ENCODE results near the gene HAUS8. TPM values are rescaled to one million over a fixed set of nuclear protein-coding genes. Genes with fewer than 3 reads are reported as not detected.

Gene HAUS8
- total RNA-seq, 1 donor from 2014 or later = 18.8 TPM

DNA sequence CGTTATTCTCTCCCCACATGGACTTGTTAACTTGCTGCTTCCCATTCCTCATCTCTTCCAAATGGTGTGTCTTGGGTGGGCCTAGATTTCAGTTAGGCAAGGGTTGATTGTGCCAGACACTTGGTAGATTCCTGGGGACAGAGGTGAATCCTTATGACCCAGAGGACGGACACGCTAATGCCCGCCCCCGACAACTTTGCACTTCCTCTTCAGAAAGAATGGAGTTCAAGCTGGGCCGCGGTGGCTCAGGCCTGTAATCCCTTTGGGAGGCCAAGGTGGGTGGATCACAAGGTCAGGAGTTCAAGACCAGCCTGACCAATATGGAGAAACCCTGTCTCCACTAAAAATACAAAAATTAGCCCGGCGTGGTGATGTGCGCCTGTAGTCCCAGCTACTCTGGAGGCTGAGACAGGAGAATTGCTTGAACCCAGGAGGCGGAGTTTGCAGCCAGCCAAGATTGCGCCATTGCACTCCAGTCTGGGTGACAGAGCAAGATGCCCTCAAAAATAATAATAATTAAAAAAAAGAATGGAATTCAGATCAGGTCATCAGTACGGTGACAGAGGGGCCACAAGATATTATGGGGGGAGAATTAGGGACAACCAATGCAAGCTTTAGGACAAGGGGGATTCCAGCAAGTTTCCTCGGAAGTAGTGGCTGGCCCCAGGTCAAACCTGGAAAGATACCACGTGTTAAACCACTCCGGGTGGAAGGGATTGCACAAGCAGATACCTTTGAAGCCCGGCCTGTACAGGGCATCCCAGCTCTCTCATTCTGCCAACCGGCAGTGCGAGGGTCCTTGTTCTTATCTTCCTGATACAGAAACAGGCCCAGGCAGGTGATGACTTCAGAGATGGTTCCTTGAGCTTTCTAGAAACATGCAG lies 3.0 kb upstream of the HAUS8 start:
- H3K4me3 Mint-ChIP-seq = peak overlapping the region; percentile 99
- H3K4me1 Mint-ChIP-seq (ENCODE audit: unreplicated experiment) = peaks cover 42% of the 10 kb centered on the region
- H3K27ac Mint-ChIP-seq = no peak overlapping the region
- H3K9me3 Mint-ChIP-seq = no peaks in the 10 kb centered on the region
- H3K36me3 Mint-ChIP-seq = no peaks in the 10 kb centered on the region
- TF ChIP-seq, protein P1, sequence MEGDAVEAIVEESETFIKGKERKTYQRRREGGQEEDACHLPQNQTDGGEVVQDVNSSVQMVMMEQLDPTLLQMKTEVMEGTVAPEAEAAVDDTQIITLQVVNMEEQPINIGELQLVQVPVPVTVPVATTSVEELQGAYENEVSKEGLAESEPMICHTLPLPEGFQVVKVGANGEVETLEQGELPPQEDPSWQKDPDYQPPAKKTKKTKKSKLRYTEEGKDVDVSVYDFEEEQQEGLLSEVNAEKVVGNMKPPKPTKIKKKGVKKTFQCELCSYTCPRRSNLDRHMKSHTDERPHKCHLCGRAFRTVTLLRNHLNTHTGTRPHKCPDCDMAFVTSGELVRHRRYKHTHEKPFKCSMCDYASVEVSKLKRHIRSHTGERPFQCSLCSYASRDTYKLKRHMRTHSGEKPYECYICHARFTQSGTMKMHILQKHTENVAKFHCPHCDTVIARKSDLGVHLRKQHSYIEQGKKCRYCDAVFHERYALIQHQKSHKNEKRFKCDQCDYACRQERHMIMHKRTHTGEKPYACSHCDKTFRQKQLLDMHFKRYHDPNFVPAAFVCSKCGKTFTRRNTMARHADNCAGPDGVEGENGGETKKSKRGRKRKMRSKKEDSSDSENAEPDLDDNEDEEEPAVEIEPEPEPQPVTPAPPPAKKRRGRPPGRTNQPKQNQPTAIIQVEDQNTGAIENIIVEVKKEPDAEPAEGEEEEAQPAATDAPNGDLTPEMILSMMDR (conservative IDR thresholded peaks at IDR 0.05) = no peak
- no peaks in the 10 kb centered on the region for H3K27me3 Mint-ChIP-seq
- no peak for DNase-seq (ENCODE audit: extremely low spot score, unreplicated experiment)

GRCh38 chr19:17077447-17078028 lies 2.3 kb upstream of the HAUS8 start:
- peaks cover 42% of the 10 kb centered on the region for H3K4me1 Mint-ChIP-seq (ENCODE audit: unreplicated experiment)
- TF ChIP-seq, protein P1 (conservative IDR thresholded peaks at IDR 0.05) = no peak
- H3K4me3 Mint-ChIP-seq = peak overlapping the region; percentile 99
- DNase-seq (ENCODE audit: extremely low spot score, unreplicated experiment) = no peak
- H3K27ac Mint-ChIP-seq = no peak overlapping the region
- no peaks in the 10 kb centered on the region for H3K27me3 Mint-ChIP-seq
- H3K36me3 Mint-ChIP-seq = no peaks in the 10 kb centered on the region
- no peaks in the 10 kb centered on the region for H3K9me3 Mint-ChIP-seq

DNA sequence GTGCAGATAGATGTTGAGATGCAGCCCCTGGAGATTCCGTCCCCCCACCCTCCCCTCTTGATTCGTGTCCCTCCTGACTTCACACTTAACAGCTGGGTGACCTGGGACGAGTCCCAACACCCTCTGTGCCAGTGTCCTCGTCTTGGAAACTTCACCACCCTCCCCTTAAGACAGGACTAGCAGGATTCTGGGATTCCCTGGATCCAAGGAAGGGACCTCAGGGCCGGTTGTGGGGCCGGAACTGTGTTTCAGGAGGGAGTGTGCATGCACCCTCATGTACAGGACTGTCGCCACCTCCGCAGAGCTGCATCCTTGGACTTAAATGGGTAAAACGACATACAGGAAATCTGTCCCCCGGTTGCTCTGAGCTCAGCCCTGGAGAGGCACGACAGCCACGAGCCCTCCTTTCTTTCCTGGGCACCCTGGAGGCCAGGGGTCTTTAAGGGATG lies 1.3 kb upstream of the HAUS8 start:
- Mint-ChIP-seq H3K27me3 (no peaks in the 10 kb centered on the region), H3K4me1 (ENCODE audit: unreplicated experiment) (peaks cover 37% of the 10 kb centered on the region)
- DNase-seq (ENCODE audit: extremely low spot score, unreplicated experiment) = no peak

DNA sequence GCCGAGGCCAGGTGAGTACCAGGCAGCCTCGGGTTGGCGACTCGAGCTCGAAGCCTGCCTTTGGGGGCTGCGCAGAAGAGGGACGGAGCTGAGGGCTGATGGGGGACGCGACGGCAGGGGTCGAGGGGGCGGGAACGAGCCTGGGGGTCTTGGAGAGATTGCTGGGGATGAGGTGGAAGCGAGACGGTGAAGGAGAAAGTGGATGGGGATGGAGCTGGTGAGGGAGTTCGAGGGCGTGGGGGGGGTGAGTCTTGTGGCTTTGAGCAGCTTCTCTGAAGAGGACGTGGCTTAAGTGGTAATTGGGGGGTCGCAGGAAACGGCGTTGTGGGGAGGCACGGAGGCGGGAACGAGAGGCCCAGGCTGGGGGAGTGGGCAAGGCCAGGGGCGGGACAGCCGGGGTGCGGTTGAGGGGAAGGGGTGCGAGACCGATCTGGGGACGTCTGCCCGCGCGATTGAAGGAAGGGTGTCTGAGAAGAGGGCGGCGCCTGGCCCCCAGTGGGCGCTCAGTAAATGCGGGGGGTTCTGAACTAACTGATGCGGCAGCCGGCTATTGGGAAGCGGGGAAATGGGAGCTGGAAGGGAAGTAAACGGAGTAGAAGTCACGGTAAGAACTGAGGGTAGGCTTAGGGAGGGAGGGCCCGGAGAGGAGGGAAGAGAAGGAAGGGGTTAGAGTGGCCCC lies 751 bp upstream of the HAUS8 start:
- no peaks in the 10 kb centered on the region for H3K36me3 Mint-ChIP-seq
- peaks cover 37% of the 10 kb centered on the region for H3K4me1 Mint-ChIP-seq (ENCODE audit: unreplicated experiment)
- TF ChIP-seq, protein P1 (conservative IDR thresholded peaks at IDR 0.05) = no peak
- no peaks in the 10 kb centered on the region for H3K27me3 Mint-ChIP-seq
- peak overlapping the region; percentile 99 for H3K4me3 Mint-ChIP-seq
- H3K27ac Mint-ChIP-seq = peak overlapping the region; percentile 80
- no peaks in the 10 kb centered on the region for H3K9me3 Mint-ChIP-seq
- DNase-seq (ENCODE audit: extremely low spot score, unreplicated experiment) = no peak

More for the DNA sequence above, 1.3 kb upstream of the HAUS8 start:
- H3K9me3 Mint-ChIP-seq = no peaks in the 10 kb centered on the region
- peak overlapping the region; percentile 99 for H3K4me3 Mint-ChIP-seq
- TF ChIP-seq, protein P1 (conservative IDR thresholded peaks at IDR 0.05) = no peak
- peak overlapping the region; percentile 80 for H3K27ac Mint-ChIP-seq
- no peaks in the 10 kb centered on the region for H3K36me3 Mint-ChIP-seq

DNA sequence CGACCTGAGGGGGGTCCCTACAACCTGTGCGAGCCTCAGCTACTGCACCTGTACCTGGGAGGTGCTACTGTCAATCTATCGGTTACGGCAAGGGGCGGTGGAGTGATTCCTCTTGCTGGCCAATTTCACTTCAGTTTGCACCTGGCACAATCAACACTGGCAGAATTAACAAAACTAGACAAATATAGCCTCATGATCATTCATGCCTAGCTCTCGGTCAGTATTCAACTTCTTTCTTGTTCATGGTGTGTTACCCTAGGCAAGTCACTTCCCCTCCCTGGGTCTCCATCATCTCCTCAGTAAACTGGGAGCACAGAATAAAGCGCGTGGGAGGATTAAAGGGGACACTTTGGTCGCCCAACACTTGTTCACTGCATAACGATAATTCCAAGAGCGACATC lies 618 bp downstream of the HAUS8 start:
- peaks cover 38% of the 10 kb centered on the region for H3K4me1 Mint-ChIP-seq (ENCODE audit: unreplicated experiment)
- H3K36me3 Mint-ChIP-seq = no peaks in the 10 kb centered on the region
- H3K4me3 Mint-ChIP-seq = peak overlapping the region; percentile 99
- TF ChIP-seq, protein P1 (conservative IDR thresholded peaks at IDR 0.05) = no peak
- H3K9me3 Mint-ChIP-seq = no peaks in the 10 kb centered on the region
- no peaks in the 10 kb centered on the region for H3K27me3 Mint-ChIP-seq
- peak overlapping the region; percentile 98 for H3K27ac Mint-ChIP-seq
- DNase-seq (ENCODE audit: extremely low spot score, unreplicated experiment) = no peak

Measured in type B pancreatic cell (in vitro differentiated cells).